ENCODE data around the gene ZNF160.
"Not testable (repeated sequence)": the region's sequence is repeated elsewhere in the genome, so short reads cannot be mapped to it uniquely, and the experiment has no call there.

ZNF160 gene

DNA sequence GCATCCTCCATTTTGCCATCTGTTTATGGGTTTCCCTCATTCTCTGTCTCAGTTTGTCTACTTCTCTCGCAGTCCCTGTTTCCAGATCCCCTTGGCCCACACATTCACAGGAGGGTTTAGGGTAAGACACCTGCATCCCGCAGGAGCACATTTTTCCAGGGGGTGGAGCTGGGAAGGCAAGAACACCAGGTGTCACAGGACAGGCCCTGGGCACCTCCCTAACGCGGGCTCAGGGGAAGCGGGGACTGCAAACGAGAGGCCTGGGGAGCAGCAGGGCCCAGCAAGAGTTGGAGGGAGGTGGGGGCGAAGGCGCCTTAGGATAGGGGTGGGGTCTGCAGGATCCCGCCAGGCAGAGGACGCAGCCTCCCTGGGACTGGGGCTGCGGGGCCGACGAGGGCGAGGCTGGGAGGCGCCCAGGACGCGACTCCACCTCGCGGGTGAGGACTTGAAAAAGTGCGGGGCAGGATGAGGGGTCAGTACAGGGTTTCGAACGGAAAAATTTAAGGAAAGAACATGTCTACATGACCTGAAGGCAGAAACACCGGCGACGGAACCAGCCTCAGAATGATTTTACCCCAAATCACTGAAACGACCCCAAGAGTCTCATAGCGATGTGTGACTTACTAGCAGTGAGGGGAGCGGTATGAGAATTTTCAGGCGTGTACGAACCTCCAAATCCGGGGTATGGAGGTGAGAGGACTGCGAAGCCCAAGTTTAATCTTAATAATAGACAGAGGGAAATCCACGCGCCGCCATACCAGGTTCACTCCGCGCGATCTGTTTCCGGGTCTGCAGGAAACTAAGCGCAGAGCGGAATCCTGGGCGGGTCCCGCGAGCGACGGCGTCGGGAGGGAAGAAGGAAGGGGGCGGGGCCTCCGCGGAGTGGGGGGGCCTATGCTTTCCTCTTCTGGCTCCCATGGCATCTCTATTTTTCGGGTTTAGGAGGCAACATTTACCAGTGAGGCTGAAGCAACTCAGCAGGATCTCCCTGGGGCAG, 65.8 kb downstream of the ZNF160 start:
- peak overlapping the region; percentile 69 for H3K4me3 ChIP-seq (ENCODE audit: low read depth, low read length)
- DNase-seq (ENCODE audit: low read depth) = peak; percentile 82
- TF ChIP-seq, protein P1, sequence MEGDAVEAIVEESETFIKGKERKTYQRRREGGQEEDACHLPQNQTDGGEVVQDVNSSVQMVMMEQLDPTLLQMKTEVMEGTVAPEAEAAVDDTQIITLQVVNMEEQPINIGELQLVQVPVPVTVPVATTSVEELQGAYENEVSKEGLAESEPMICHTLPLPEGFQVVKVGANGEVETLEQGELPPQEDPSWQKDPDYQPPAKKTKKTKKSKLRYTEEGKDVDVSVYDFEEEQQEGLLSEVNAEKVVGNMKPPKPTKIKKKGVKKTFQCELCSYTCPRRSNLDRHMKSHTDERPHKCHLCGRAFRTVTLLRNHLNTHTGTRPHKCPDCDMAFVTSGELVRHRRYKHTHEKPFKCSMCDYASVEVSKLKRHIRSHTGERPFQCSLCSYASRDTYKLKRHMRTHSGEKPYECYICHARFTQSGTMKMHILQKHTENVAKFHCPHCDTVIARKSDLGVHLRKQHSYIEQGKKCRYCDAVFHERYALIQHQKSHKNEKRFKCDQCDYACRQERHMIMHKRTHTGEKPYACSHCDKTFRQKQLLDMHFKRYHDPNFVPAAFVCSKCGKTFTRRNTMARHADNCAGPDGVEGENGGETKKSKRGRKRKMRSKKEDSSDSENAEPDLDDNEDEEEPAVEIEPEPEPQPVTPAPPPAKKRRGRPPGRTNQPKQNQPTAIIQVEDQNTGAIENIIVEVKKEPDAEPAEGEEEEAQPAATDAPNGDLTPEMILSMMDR (conservative IDR thresholded peaks at IDR 0.05; ENCODE audit: low read depth, low read length) = no peak

DNA sequence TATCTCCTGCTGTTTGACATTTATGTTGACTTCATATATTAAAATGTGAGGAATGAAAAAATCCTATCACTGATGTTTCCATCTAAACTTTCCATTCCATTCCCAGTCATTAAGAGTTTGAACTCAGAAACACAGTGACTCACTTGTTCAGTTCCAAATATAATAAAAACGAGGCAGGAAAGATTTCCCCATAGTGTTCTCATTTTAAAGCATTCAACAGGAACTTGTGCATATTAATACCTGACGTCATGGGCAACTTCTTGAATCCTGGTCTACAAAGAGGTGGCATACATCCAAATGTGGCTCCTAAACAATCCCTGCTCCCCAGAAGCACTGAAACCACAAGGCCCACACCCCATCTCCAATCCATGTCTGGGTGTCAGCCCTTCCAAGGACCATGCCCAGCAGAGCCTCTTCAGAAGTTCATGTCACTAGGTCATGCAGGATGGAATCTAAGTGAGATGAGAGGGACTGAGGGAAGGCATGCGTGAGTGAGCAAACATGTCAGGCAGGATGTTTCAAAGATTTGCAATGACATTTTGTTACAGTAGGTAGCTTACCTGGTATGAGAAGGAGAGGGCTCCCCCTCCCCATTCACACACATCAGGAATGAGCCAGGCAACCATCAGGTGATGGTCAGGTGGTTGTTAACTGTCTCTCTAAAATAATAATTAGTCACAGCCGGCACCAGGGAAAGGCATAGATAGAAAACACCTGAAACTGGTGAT, 68.1 kb downstream of the ZNF160 start:
- DNase-seq (ENCODE audit: low read depth) = no peak
- H3K4me3 ChIP-seq (ENCODE audit: low read depth, low read length) = no peak overlapping the region
- TF ChIP-seq, protein P1 (conservative IDR thresholded peaks at IDR 0.05; ENCODE audit: low read depth, low read length) = no peak

GRCh38 chr19:53034054-53034453, 69.2 kb downstream of the ZNF160 start:
- TF ChIP-seq, protein P1 (conservative IDR thresholded peaks at IDR 0.05; ENCODE audit: low read depth, low read length) = no peak
- DNase-seq (ENCODE audit: low read depth) = no peak

GRCh38 chr19:53028306-53028705, 74.9 kb downstream of the ZNF160 start:
- not testable (repeated sequence) for DNase-seq (ENCODE audit: low read depth); H3K4me3 ChIP-seq (ENCODE audit: low read depth, low read length)

More at GRCh38 chr19:53034054-53034453, 69.2 kb downstream of the ZNF160 start:
- no peak overlapping the region for H3K4me3 ChIP-seq (ENCODE audit: low read depth, low read length)

- DNase-seq (ENCODE audit: low read depth) = peak; percentile 36
- TF ChIP-seq, protein P1 (conservative IDR thresholded peaks at IDR 0.05; ENCODE audit: low read depth, low read length) = peak; percentile 48
- H3K4me3 ChIP-seq (ENCODE audit: low read depth, low read length) = no peak overlapping the region
Observed at GRCh38 chr19:53019684-53020083, 83.5 kb downstream of the ZNF160 start.

All from choroid plexus epithelial cell (primary cell).